ENCODE results near the gene CDC14C.

GRCh38 chr7:48880851-48881250 lies 43.5 kb upstream of the CDC14C start:
- TF ChIP-seq POLR2AphosphoS5 (IDR thresholded peaks at IDR 0.05): no peak
- TF ChIP-seq POLR2A (IDR thresholded peaks at IDR 0.05): no peak
- no peak for TF ChIP-seq CTCF (IDR thresholded peaks at IDR 0.05)
- TF ChIP-seq EP300 (IDR thresholded peaks at IDR 0.05): no peak

All from sigmoid colon (tissue), 4 donors.